ENCODE measurements around the gene ZCCHC4.

The ZCCHC4 gene

GRCh38 chr4:25379591-25379990 is 67.0 kb downstream of the ZCCHC4 start:
- DNase-seq, result no peak

GRCh38 chr4:25383647-25384046 is 71.1 kb downstream of the ZCCHC4 start:
- no peak for DNase-seq

GRCh38 chr4:25386926-25387325 is 74.4 kb downstream of the ZCCHC4 start:
- no peak for DNase-seq

- DNase-seq, result no peak
Measured at GRCh38 chr4:25397305-25397704, 84.7 kb downstream of the ZCCHC4 start.

GRCh38 chr4:25399510-25399909 is 86.9 kb downstream of the ZCCHC4 start:
- no peak for DNase-seq

- DNase-seq, result no peak
Measured at GRCh38 chr4:25401066-25401465, 88.5 kb downstream of the ZCCHC4 start.

GRCh38 chr4:25402521-25402920 is 89.9 kb downstream of the ZCCHC4 start:
- DNase-seq, result no peak

- no peak for DNase-seq
Measured at GRCh38 chr4:25403699-25404098, 91.1 kb downstream of the ZCCHC4 start.

- DNase-seq, result no peak
Measured at GRCh38 chr4:25405453-25405852, 92.9 kb downstream of the ZCCHC4 start.

- no peak for DNase-seq
Measured at GRCh38 chr4:25406081-25406692, 93.6 kb downstream of the ZCCHC4 start.

GRCh38 chr4:25410820-25411529 is 98.4 kb downstream of the ZCCHC4 start:
- DNase-seq, result no peak

GRCh38 chr4:25413261-25413660 is 100.7 kb downstream of the ZCCHC4 start:
- no peak for DNase-seq

- no peak for DNase-seq
Measured at GRCh38 chr4:25417014-25417413, 104.4 kb downstream of the ZCCHC4 start.

All from DMS79 (cell line).